ENCODE data around the gene ZFR. TPM values are rescaled to one million over a fixed set of nuclear protein-coding genes. Genes with fewer than 3 reads are reported as not detected.

ZFR gene
- total and polyA plus RNA-seq, 10 donors: 25.1 to 74.5 (median 51.8) TPM

GRCh38 chr5:32450952-32451351, 6.4 kb upstream of the ZFR start:
- Histone ChIP-seq H3K27ac (no peak overlapping the region), H3K4me1 (peaks cover 0 to 13% (median 7%) of the 10 kb centered on the region in 6 donors), H3K4me3 (no peak overlapping the region), H3K36me3 (no peaks in the 10 kb centered on the region), H3K27me3 (replicated peaks in 1 of 7) (no peaks in the 10 kb centered on the region), H3K9me3 (no peaks in the 10 kb centered on the region)
- 67 to 100% (median 71%) methylated on average over 1 of the region's 1 CpG for WGBS, 5 donors
- intact Hi-C loops (cut with DNase I; ENCODE audit: low total_unique reads): no loop called here
- TF ChIP-seq POLR2A (IDR thresholded peaks at IDR 0.05): no peak
- DNase-seq: no peak

GRCh38 chr5:32449262-32449661, 4.7 kb upstream of the ZFR start:
- intact Hi-C loops (cut with DNase I; ENCODE audit: low total_unique reads): no loop called here
- no peaks in the 10 kb centered on the region for H3K9me3 ChIP-seq
- H3K4me1 ChIP-seq: peaks cover 6 to 27% (median 15%) of the 10 kb centered on the region in 6 donors
- 45 to 100% (median 81%) methylated on average over 1 to 2 of the region's 2 CpGs for WGBS, 5 donors
- no peak overlapping the region for H3K4me3 ChIP-seq
- DNase-seq: no peak
- H3K36me3 ChIP-seq: no peaks in the 10 kb centered on the region
- no peak overlapping the region for H3K27ac ChIP-seq
- TF ChIP-seq POLR2AphosphoS5 (IDR thresholded peaks at IDR 0.05): no peak
- no peak for TF ChIP-seq CTCF (IDR thresholded peaks at IDR 0.05 in 8 of 11, conservative IDR thresholded peaks at IDR 0.05 in 3 of 11)
- TF ChIP-seq POLR2A (IDR thresholded peaks at IDR 0.05): no peak
- H3K27me3 ChIP-seq (replicated peaks in 1 of 7): no peaks in the 10 kb centered on the region

DNA sequence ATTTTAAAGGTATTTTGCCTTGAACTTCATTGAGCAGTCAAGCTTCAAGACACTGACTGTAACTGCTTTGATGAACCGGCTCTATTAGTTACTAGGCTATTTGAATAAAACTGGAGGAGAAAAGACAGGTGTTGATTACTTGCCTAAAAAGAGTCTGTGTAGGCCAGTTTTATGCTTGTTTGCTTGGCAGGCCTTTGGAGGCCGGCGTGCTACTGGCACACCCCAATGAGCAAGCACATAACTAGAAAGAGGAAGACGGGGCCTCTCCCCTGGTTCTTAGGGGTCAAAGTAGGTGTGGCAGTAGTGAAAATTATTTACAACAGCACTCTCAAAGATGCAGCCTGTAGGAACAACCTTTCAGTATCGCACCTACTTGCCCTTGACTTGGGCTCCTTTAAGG, 2.1 kb upstream of the ZFR start:
- WGBS, 5 donors: 52 to 70% (median 63%) methylated on average over 5 of the region's 5 CpGs
- H3K4me3 ChIP-seq: no peak overlapping the region
- TF ChIP-seq CTCF (IDR thresholded peaks at IDR 0.05 in 8 of 11, conservative IDR thresholded peaks at IDR 0.05 in 3 of 11) (no peak), POLR2AphosphoS5 (IDR thresholded peaks at IDR 0.05) (peak in 1 of 3 donors; percentile 37), POLR2A (IDR thresholded peaks at IDR 0.05) (no peak)
- H3K36me3 ChIP-seq: no peaks in the 10 kb centered on the region
- no peaks in the 10 kb centered on the region for H3K27me3 ChIP-seq (replicated peaks in 1 of 7)
- peak overlapping the region in 3 of 8 donors; percentile 15 to 67 (median 38) for H3K27ac ChIP-seq
- no peak for DNase-seq
- H3K9me3 ChIP-seq: no peaks in the 10 kb centered on the region
- intact Hi-C loops (cut with DNase I; ENCODE audit: low total_unique reads): no loop called here
- H3K4me1 ChIP-seq: peaks cover 23 to 48% (median 34%) of the 10 kb centered on the region in 6 donors

GRCh38 chr5:32445831-32446614, 1.5 kb upstream of the ZFR start:
- H3K9me3 ChIP-seq: no peaks in the 10 kb centered on the region
- H3K27me3 ChIP-seq (replicated peaks in 1 of 7): no peaks in the 10 kb centered on the region
- no peak overlapping the region for H3K4me3 ChIP-seq
- H3K36me3 ChIP-seq: no peaks in the 10 kb centered on the region
- H3K27ac ChIP-seq: peak overlapping the region in 3 of 8 donors; percentile 13 to 67 (median 38)
- H3K4me1 ChIP-seq: peaks cover 27 to 54% (median 39%) of the 10 kb centered on the region in 6 donors
- intact Hi-C loops (cut with DNase I; ENCODE audit: low total_unique reads): no loop called here
- TF ChIP-seq POLR2AphosphoS5 (IDR thresholded peaks at IDR 0.05) (no peak), POLR2A (IDR thresholded peaks at IDR 0.05) (no peak), CTCF (IDR thresholded peaks at IDR 0.05 in 8 of 11, conservative IDR thresholded peaks at IDR 0.05 in 3 of 11) (no peak)
- DNase-seq: no peak
- 89 to 92% (median 91%) methylated on average over 23 of the region's 23 CpGs for WGBS, 5 donors

Measured in spleen (tissue), 11 donors.